IPS-18a (cell line): ENCODE data around the gene GARS1.

Experiments
- H3K27ac ChIP-seq: one replicate; pipeline ENCODE4 v1.5.1; 2013; ENCODE audit warnings: low read length
- H3K27me3 ChIP-seq: one replicate; pipeline ENCODE4 v1.6.1; 2013; ENCODE audit warnings: mild to moderate bottlenecking, low read length; ENCODE audit not compliant: control insufficient read depth, insufficient read depth
- H3K36me3 ChIP-seq: one replicate; pipeline ENCODE4 v1.6.1; 2013; ENCODE audit warnings: low read depth, low read length; ENCODE audit not compliant: control insufficient read depth
- H3K4me1 ChIP-seq: one replicate; pipeline ENCODE4 v1.6.1; 2013; ENCODE audit warnings: low read depth, low read length; ENCODE audit not compliant: control insufficient read depth
- H3K4me3 ChIP-seq: one replicate; pipeline ENCODE4 v1.5.1; 2013; ENCODE audit warnings: low read length
- H3K9ac ChIP-seq: one replicate; pipeline ENCODE4 v1.6.1; 2013; ENCODE audit warnings: mild to moderate bottlenecking, low read length, moderate library complexity
- H3K9me3 ChIP-seq: one replicate; pipeline ENCODE4 v1.6.1; 2013; ENCODE audit warnings: low read depth, low read length; ENCODE audit not compliant: control insufficient read depth

GARS1 gene

DNA sequence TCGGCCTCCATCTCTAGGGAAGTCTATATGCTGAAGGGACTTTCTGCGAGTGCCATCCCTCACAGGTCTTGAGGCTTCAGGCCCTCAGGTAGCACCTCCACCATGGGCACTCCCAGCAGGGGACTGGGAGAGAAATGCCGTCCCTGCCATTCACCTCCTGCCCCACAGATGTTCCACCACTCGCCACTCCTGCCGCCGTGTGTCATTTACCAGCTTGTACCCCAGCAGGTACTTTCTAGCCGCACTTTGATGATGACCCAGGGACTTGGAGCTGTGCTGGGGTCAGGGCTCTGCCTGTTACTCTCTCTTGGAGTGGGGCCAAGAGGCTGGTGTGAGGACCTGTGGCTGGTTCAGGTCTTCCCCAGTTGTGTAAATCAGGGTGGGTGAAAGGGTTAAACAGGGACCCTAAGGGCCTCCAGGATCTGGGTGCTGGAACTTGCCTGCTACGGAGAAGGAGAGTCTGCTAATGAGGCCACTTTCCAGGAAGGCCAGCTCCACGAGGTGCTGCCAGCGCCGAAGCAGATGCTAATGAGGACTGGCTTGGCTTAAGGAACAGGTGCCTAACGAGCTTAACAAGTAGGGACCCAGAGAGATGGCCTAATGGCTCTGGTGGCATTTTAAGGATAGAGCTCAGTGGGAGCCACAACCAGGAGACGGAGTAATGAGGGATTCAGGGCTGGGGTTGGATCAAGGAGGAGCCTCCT lies 55.2 kb downstream of the GARS1 start:
- no peaks in the 10 kb centered on the region for H3K27me3 ChIP-seq
- no peak overlapping the region for H3K4me3 ChIP-seq
- H3K9me3 ChIP-seq, result no peaks in the 10 kb centered on the region
- no peak overlapping the region for H3K27ac ChIP-seq
- no peaks in the 10 kb centered on the region for H3K4me1 ChIP-seq
- H3K36me3 ChIP-seq, result peaks cover 3% of the 10 kb centered on the region
- H3K9ac ChIP-seq, result no peak overlapping the region

DNA sequence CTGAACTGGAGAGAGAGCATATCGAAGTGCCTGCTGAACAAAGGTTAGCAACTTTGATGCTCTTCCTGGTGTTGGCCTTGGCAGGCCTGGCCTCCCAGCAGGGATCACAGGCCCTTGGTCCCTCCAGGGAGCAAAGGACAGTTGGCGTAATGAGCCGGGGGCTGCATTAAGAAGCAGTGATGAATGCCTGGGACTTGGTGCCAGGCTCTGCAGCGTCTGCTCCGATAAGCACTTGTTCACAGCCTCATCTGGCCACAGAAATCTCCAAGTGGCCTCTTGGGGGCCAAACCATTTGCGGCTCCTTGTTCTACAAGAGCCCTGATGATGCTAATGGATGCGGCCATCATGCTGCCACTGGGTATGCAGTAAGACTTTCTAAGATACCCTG lies 55.7 kb downstream of the GARS1 start:
- Histone ChIP-seq H3K27me3 (no peaks in the 10 kb centered on the region), H3K36me3 (no peaks in the 10 kb centered on the region), H3K27ac (no peak overlapping the region), H3K9ac (no peak overlapping the region), H3K4me1 (no peaks in the 10 kb centered on the region), H3K4me3 (no peak overlapping the region), H3K9me3 (no peaks in the 10 kb centered on the region)

DNA sequence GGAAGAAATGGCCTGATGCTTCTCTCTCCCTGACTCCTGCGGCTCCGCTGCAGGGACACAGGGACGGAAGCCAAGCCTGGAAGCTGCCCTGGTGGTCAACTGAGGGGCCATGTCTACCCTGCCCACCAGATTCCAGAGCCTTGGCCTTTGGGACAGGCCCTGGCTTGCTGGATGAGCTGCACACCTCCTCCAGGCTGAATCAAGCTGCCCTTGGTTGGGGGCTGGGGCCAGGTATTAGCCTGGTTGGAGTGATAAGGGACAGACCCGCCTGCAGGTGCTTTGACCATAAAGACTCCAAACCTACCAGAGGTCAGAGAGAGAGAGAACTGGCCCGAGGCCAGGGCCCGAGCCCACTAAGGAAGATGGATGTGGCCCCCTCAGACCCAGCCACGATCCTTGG lies 57.5 kb downstream of the GARS1 start:
- Histone ChIP-seq H3K9ac (no peak overlapping the region), H3K4me3 (no peak overlapping the region), H3K9me3 (no peaks in the 10 kb centered on the region), H3K36me3 (no peaks in the 10 kb centered on the region), H3K4me1 (no peaks in the 10 kb centered on the region), H3K27me3 (no peaks in the 10 kb centered on the region), H3K27ac (no peak overlapping the region)

DNA sequence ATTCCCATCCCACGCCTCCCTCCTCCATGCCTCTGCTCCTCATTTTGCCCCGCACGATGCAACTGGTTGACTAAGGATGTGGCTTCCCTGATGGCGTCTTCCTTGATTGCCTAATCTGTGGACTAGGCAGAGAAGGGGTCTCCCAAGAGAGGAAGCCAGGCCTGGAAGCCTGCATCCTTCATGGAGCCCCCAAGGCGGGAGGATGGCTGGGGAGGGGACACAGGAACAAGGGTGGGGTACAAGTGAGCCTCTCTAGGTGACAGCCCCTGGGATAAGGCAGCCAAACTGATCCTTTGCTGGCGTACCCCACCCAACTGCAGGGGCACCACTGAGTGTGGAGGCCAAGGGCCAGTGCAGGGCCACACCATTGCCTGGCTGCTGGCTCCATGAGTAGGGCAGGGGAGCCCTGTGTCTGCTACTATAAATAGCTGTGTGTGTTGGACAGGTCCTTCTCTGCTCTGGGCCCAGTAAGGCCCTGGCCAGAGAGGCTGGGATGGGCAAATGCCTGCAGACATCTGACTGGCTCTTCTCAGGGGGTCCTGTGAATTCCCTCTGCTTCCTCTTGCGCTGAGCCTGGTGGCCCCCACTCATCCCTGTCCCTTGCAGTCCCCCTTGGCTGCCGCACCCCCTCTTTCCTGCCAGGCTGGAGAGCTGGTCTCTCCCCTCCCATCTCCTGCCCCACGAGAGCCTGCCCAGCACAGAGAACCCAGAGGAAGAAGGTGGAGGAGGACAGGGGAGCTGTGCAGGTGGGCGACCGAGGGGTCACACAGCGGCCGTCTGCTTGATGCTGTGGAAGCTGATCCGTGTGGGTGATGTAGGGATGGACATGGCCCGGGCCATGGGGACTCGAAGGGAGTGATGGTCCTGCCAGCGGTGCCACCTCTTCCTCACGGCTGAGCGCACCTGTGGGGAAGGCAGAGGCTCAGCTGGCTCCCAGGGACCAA lies 58.3 kb downstream of the GARS1 start:
- no peak overlapping the region for H3K27ac ChIP-seq
- H3K9me3 ChIP-seq, result no peaks in the 10 kb centered on the region
- no peaks in the 10 kb centered on the region for H3K4me1 ChIP-seq
- no peak overlapping the region for H3K4me3 ChIP-seq
- H3K27me3 ChIP-seq, result no peaks in the 10 kb centered on the region
- H3K36me3 ChIP-seq, result no peaks in the 10 kb centered on the region
- no peak overlapping the region for H3K9ac ChIP-seq

DNA sequence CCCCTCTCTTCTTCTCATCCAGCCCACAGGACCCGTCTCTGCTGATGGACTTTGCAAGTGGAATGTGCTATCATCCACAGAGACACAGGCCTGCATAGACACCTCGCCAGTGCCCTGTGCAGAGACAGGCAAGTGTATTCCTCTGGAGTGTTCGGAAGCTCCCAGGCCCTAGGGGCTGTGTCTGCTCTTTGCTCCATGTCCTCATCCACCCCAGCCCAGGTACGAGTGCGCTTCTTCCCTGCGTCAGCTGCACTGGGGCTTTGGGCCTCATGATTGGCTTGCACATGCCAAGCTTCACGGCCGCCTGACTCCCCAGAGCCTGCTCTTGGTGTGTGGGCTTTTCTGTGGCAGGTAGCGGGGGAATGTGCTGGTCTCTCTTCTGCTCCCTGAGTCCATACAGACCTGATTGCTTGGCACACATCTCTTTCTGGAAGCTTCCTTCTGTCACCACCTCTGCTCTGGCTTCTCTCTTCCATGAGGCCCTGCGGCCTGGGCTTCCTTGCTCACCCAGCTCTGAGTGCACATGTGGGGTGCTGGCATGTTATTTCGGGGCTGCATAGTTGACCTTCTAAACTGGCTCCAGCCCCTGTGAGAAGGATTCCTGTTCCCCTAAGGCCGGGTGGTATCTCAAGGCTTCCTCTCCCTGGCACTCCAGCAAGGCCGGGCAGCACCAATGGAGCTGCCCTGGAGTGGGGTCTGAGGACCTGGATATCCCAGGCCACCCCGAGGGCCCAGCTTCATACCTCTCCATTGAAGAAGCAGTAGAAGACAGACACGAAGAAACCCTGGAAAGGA lies 59.8 kb downstream of the GARS1 start:
- Histone ChIP-seq H3K4me1 (no peaks in the 10 kb centered on the region), H3K36me3 (no peaks in the 10 kb centered on the region), H3K27ac (no peak overlapping the region), H3K27me3 (no peaks in the 10 kb centered on the region), H3K9me3 (no peaks in the 10 kb centered on the region), H3K9ac (no peak overlapping the region), H3K4me3 (no peak overlapping the region)

DNA sequence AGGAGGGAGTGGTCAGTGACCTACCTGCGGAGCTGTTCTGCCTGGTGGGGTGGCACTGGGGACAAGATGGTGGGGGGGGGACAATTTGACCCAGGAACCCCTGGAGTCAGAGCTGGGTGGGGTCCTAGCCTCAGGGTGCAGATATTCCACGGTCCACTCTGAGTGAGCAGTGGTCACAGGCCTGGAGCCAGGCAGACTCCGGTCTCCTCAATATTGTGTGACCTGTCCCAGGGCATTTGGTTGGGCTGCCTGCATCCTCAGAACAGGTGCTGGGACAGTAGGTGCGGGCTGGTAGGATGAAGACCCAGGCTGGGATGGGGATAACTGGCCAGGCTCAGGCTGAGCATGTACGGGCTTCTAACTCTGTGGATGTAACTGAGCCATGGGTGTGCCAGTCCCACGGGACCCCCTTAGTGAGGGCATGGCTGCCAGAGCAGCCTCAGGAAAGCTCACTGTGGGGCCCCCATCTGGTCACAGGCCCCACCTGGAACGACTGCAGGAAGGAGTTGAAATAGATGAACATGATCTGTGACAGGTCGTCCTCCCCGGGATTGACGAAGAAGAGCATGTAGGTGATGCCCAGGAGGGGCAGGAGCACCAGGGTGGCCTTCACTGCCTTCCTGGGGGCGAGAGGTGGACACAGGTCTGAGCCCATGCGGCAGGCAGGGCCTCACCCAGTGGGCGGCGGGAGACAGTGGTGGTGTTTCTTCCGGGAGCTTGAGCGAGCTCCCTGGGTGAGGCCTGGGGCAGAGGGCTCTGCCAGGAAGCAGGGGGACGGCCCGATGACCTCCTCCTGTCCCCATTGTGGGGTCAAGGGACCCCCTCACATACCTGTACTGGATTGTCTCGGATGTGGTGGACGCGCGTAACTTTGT lies 60.7 kb downstream of the GARS1 start:
- H3K9me3 ChIP-seq, result no peaks in the 10 kb centered on the region
- no peaks in the 10 kb centered on the region for H3K36me3 ChIP-seq
- H3K9ac ChIP-seq, result no peak overlapping the region
- H3K4me3 ChIP-seq, result no peak overlapping the region
- H3K4me1 ChIP-seq, result no peaks in the 10 kb centered on the region
- H3K27ac ChIP-seq, result no peak overlapping the region
- no peaks in the 10 kb centered on the region for H3K27me3 ChIP-seq

DNA sequence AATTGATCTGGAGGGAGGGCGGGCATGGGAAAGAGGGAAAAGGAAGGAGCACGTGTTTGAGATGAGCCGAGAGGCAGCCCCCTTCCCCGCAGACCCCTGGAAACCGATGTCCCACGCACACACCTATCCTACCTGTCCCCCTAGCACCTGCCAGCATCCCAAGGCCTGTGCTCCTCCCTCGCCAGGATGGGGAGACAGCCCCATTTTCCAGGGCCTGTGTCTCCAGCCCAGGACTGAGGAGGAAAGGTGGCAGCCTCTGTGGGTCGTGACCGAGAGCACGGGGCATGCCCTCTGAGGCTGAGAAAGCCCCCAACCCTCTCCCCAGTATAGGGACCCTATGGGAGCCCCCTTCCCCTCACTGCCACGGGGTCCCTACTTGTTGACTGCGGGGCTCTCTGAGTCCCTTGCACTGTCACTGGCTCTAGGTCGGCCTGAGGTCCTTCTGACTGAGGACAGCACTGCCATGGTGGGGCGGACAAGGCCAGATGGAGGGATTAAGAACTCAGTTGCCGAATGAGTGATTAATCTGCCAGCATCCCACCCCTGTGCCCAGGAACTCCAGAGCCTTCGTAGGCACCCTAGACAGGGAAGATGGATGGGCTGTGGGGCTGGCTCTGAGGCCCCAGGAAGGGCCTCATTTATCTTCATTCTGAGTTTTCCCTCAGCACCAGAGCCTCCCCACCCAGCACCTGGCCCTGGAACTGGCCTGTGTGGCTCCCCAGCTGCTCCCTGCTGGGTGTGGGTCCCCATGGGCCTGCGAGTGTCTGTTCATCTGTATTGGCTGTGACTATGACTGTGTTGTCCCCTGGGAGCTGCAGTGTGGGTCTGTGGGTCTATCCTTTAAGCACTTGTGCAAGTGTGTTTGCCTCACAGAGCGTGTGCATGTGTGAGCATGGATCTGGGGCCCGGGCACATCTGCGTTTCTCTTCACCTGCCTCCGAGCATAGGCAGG lies 61.6 kb downstream of the GARS1 start:
- H3K27ac ChIP-seq, result no peak overlapping the region

DNA sequence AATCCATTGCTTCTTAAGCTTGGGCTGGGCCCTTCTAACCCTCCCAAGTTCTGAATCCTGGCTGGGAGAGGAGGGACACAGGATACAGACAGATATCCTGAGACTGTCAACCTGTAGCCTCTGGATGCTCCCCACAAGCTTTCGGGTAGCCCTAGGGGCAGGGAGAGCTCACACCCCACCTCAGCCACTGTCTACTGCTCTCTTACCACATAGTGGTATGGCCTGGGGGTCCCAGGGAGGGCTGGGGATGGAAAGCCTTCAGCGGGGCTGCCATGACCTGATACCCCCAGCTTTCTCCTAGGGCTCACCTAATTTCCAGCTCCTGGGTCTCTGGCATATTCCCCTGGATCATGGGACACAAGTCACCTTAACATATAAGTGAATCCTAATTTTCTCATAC lies 62.5 kb downstream of the GARS1 start:
- H3K27ac ChIP-seq, result no peak overlapping the region
- no peaks in the 10 kb centered on the region for H3K9me3 ChIP-seq
- no peak overlapping the region for H3K9ac ChIP-seq
- no peaks in the 10 kb centered on the region for H3K27me3 ChIP-seq
- H3K4me3 ChIP-seq, result no peak overlapping the region
- no peaks in the 10 kb centered on the region for H3K4me1 ChIP-seq
- H3K36me3 ChIP-seq, result no peaks in the 10 kb centered on the region

More for the DNA sequence above, 61.6 kb downstream of the GARS1 start:
- Histone ChIP-seq H3K9ac (no peak overlapping the region), H3K36me3 (no peaks in the 10 kb centered on the region), H3K4me3 (no peak overlapping the region), H3K27me3 (no peaks in the 10 kb centered on the region), H3K9me3 (no peaks in the 10 kb centered on the region), H3K4me1 (no peaks in the 10 kb centered on the region)

DNA sequence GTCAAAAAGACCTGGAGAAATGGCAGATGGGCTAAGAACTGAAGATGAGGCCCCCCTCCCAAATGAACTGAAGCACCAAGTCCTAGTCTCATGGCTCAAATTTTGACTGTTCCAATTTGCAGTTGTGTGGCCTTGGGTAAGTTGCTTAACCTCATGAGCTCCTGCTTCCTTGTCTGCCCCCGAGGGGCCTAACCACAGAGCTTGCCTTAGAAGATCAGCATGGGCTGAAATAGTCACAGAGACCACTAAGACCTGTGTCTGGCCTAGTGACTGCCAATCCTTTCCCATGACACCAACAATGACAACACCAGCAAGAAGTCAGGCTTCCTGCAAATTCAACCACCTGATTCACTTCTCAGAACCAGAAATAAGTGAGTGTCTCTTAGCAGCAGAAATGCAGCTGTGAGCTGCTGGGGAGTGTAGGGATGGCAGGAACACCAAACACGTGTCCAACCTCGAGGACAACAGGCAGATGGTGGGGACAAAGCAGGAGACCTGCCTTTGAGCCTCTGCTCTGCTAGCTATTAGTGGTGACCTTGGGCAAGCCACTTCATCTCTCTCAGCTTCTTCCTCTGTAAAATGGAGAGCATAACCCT lies 63.9 kb downstream of the GARS1 start:
- Histone ChIP-seq H3K27me3 (no peaks in the 10 kb centered on the region), H3K36me3 (no peaks in the 10 kb centered on the region), H3K4me3 (no peak overlapping the region), H3K27ac (no peak overlapping the region), H3K9ac (no peak overlapping the region), H3K4me1 (no peaks in the 10 kb centered on the region), H3K9me3 (no peaks in the 10 kb centered on the region)

DNA sequence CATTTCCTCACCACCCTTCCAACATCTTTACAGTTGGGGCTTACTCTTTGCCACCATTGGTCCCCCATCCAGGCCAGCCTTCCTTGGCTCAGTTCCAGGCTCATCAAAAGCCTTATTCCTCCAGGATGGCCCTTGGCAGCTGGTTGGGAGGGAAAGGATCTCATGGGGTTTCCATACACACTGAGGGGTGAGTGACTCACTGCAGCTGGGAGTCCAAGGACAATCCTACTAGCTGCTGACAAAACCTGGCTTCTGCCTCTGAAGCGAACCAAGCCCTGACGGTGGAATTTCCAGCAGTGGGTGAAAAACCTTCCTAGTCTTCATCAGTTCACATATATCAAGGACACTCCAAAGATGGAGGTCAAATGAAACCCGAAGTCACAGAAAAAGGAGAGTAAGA lies 64.6 kb downstream of the GARS1 start:
- H3K27me3 ChIP-seq, result no peaks in the 10 kb centered on the region
- H3K9me3 ChIP-seq, result no peaks in the 10 kb centered on the region
- no peaks in the 10 kb centered on the region for H3K4me1 ChIP-seq
- no peak overlapping the region for H3K4me3 ChIP-seq
- H3K9ac ChIP-seq, result no peak overlapping the region
- H3K36me3 ChIP-seq, result no peaks in the 10 kb centered on the region
- H3K27ac ChIP-seq, result no peak overlapping the region
